Measurements from ENCODE around the gene ERBB4. TPM values are rescaled to one million over a fixed set of nuclear protein-coding genes. Genes with fewer than 3 reads are reported as not detected.

Gene ERBB4
- polyA plus RNA-seq, 2 of the 4 experiments (the other 2 are of a cell fraction) = not detected

DNA sequence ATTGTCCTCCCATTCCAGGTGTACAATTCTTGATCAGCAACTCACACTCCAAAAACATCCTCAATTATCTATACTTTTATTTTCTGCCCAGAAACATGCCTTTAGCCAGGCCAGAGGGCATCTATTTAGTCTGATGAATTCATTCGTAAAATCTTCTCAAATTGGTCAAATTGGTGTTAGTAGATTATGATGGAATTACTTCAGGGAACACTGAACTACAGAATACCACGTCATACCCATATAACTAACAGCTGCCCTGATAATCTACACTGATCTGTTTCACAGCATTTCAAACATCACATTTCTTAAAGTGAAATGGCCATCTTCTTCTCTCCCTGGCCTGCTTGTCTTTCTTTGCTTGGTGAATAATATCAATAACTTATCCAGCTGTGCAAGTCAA lies 1140.8 kb downstream of the ERBB4 start:
- ATAC-seq (no peak), FAIRE-seq (no peak), DNase-seq (ENCODE audit: low read depth in 1 of 2, low spot score in 1 of 2) (no peak)
- Histone ChIP-seq H3K27ac (no peak overlapping the region), H3K4me2 (no peak overlapping the region), H3K4me1 (no peaks in the 10 kb centered on the region), H3K4me3 (no peak overlapping the region), H3K9me3 (no peaks in the 10 kb centered on the region)
- ChIA-PET POLR2A (no interaction called here), CTCF (no interaction called here)
- TF ChIP-seq EHMT2 (IDR thresholded peaks at IDR 0.05; ENCODE audit: low read depth) (no peak), RCOR1 (IDR thresholded peaks at IDR 0.05; ENCODE audit: low read depth, low read length) (no peak), POLR2AphosphoS2 (conservative IDR thresholded peaks at IDR 0.05; ENCODE audit: low read length) (no peak), EHF (CRISPR knock-in tag; IDR thresholded peaks at IDR 0.05) (no peak), HMGXB4 (CRISPR knock-in tag; IDR thresholded peaks at IDR 0.05; ENCODE audit: borderline replicate concordance) (no peak), ESRRA (IDR thresholded peaks at IDR 0.05; ENCODE audit: borderline replicate concordance, low read length) (no peak), HDAC2 (IDR thresholded peaks at IDR 0.05) (no peak), SMC3 (IDR thresholded peaks at IDR 0.05) (no peak), MYC (IDR thresholded peaks at IDR 0.05; ENCODE audit: borderline replicate concordance, low read length) (no peak), HOXB13 (CRISPR knock-in tag; IDR thresholded peaks at IDR 0.05; ENCODE audit: low read depth) (no peak), FOXS1 (CRISPR knock-in tag; IDR thresholded peaks at IDR 0.05) (no peak), SREBF2 (IDR thresholded peaks at IDR 0.05) (no peak), NFE2L2 (conservative IDR thresholded peaks at IDR 0.05; ENCODE audit: low read length) (no peak), ZC3H11A (IDR thresholded peaks at IDR 0.05) (no peak)
- TF ChIP-seq, protein P1, sequence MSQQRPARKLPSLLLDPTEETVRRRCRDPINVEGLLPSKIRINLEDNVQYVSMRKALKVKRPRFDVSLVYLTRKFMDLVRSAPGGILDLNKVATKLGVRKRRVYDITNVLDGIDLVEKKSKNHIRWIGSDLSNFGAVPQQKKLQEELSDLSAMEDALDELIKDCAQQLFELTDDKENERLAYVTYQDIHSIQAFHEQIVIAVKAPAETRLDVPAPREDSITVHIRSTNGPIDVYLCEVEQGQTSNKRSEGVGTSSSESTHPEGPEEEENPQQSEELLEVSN (IDR thresholded peaks at IDR 0.05; ENCODE audit: borderline replicate concordance, low read depth) = no peak
- TF ChIP-seq, protein P2, sequence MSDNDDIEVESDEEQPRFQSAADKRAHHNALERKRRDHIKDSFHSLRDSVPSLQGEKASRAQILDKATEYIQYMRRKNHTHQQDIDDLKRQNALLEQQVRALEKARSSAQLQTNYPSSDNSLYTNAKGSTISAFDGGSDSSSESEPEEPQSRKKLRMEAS (IDR thresholded peaks at IDR 0.05) = no peak
- TF ChIP-seq, protein P3, sequence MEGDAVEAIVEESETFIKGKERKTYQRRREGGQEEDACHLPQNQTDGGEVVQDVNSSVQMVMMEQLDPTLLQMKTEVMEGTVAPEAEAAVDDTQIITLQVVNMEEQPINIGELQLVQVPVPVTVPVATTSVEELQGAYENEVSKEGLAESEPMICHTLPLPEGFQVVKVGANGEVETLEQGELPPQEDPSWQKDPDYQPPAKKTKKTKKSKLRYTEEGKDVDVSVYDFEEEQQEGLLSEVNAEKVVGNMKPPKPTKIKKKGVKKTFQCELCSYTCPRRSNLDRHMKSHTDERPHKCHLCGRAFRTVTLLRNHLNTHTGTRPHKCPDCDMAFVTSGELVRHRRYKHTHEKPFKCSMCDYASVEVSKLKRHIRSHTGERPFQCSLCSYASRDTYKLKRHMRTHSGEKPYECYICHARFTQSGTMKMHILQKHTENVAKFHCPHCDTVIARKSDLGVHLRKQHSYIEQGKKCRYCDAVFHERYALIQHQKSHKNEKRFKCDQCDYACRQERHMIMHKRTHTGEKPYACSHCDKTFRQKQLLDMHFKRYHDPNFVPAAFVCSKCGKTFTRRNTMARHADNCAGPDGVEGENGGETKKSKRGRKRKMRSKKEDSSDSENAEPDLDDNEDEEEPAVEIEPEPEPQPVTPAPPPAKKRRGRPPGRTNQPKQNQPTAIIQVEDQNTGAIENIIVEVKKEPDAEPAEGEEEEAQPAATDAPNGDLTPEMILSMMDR (IDR thresholded peaks at IDR 0.05) = no peak
- TF ChIP-seq, protein P4, sequence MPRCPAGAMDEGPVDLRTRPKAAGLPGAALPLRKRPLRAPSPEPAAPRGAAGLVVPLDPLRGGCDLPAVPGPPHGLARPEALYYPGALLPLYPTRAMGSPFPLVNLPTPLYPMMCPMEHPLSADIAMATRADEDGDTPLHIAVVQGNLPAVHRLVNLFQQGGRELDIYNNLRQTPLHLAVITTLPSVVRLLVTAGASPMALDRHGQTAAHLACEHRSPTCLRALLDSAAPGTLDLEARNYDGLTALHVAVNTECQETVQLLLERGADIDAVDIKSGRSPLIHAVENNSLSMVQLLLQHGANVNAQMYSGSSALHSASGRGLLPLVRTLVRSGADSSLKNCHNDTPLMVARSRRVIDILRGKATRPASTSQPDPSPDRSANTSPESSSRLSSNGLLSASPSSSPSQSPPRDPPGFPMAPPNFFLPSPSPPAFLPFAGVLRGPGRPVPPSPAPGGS (IDR thresholded peaks at IDR 0.05) = no peak
- WGBS (ENCODE audit: missing lambda C conversion rate) = 56% methylated on average over 2 of the region's 2 CpGs

DNA sequence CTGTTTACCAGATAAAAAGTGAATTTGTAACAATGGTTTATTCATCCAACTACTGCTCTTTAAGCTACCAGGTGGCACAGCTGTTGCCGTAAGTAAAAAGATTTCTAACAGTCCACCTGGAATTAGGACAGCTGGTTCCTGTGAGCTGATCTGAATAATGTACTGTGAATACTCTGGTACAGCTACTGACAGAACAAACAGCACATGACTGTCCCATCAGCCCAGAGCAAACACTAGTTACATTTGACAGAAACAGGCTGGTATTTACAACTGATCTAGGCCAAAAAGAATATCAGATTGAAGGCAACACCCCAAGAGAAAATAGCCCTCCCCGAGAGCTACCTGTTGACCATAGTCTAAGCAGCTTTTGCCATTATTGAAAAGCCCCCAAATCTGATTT lies 1141.8 kb downstream of the ERBB4 start:
- POLR2A ChIA-PET = no interaction called here
- TF ChIP-seq POLR2A (IDR thresholded peaks at IDR 0.05; ENCODE audit: low read length) (no peak), CHD4 (IDR thresholded peaks at IDR 0.05; ENCODE audit: borderline replicate concordance) (no peak), SMC3 (IDR thresholded peaks at IDR 0.05) (no peak), ZC3H11A (IDR thresholded peaks at IDR 0.05) (no peak), EHF (CRISPR knock-in tag; IDR thresholded peaks at IDR 0.05) (no peak), EHMT2 (IDR thresholded peaks at IDR 0.05; ENCODE audit: low read depth) (no peak), BHLHE40 (IDR thresholded peaks at IDR 0.05; ENCODE audit: low read depth, low read length) (no peak), RAD21 (conservative IDR thresholded peaks at IDR 0.05 in 1 of 2, IDR thresholded peaks at IDR 0.05 in 1 of 2) (no peak)
- TF ChIP-seq, protein P2 (IDR thresholded peaks at IDR 0.05) = no peak

More for the DNA sequence above, 1141.8 kb downstream of the ERBB4 start:
- no peak overlapping the region for H3K4me3 ChIP-seq
- H3K9me3 ChIP-seq = no peaks in the 10 kb centered on the region
- ATAC-seq (no peak), DNase-seq (ENCODE audit: low read depth in 1 of 2, low spot score in 1 of 2) (no peak), FAIRE-seq (no peak)
- H3K27ac ChIP-seq = no peak overlapping the region
- no peak overlapping the region for H3K4me2 ChIP-seq
- WGBS (ENCODE audit: missing lambda C conversion rate) = 78% methylated on average over 2 of the region's 2 CpGs
- CTCF ChIA-PET = no interaction called here
- H3K4me1 ChIP-seq = no peaks in the 10 kb centered on the region
